Fibroblast of skin of left biceps (primary cell): ENCODE measurements around the gene SLC12A4.
A peak's percentile ranks its signal among the peaks of the same experiment; 100 is the strongest.
"Not testable (repeated sequence)": the region's sequence is repeated elsewhere in the genome, so short reads cannot be mapped to it uniquely, and the experiment has no call there.

Experiments
- DNase-seq, 2 experiments: peaks; one replicate each; pipeline ENCODE4 v3.0.0-alpha.2; 2013; ENCODE audit warnings: low read depth in 2 of 2

SLC12A4 gene

GRCh38 chr16:67926181-67926750 is 42.2 kb downstream of the SLC12A4 start:
- no peak for DNase-seq

GRCh38 chr16:67924140-67924906 is 44.1 kb downstream of the SLC12A4 start:
- DNase-seq = no peak

- no peak for DNase-seq
These were observed 44.9 kb downstream of the SLC12A4 start for GRCh38 chr16:67923414-67924116.

- DNase-seq = no peak
These were observed 45.7 kb downstream of the SLC12A4 start for GRCh38 chr16:67922740-67923139.

GRCh38 chr16:67922221-67922620 is 46.2 kb downstream of the SLC12A4 start:
- no peak for DNase-seq

- DNase-seq = no peak
These were observed 48.7 kb downstream of the SLC12A4 start for GRCh38 chr16:67919622-67920221.

GRCh38 chr16:67917852-67918236 is 50.6 kb downstream of the SLC12A4 start:
- peak in 1 of 2 experiments; percentile 17 for DNase-seq

- DNase-seq = no peak
These were observed 51.1 kb downstream of the SLC12A4 start for GRCh38 chr16:67917140-67917851.

- DNase-seq = no peak
These were observed 52.4 kb downstream of the SLC12A4 start for GRCh38 chr16:67915831-67916723.

GRCh38 chr16:67915496-67915769 is 53.0 kb downstream of the SLC12A4 start:
- DNase-seq = not testable (repeated sequence)

- no peak for DNase-seq
These were observed 53.5 kb downstream of the SLC12A4 start for GRCh38 chr16:67914758-67915495.

GRCh38 chr16:67910158-67910557 is 58.3 kb downstream of the SLC12A4 start:
- no peak for DNase-seq

GRCh38 chr16:67909056-67909742 is 59.2 kb downstream of the SLC12A4 start:
- no peak for DNase-seq

- no peak for DNase-seq
These were observed 60.8 kb downstream of the SLC12A4 start for GRCh38 chr16:67907397-67908180.

- DNase-seq = no peak
These were observed 65.6 kb downstream of the SLC12A4 start for GRCh38 chr16:67902831-67903230.

- no peak for DNase-seq
These were observed 66.7 kb downstream of the SLC12A4 start for GRCh38 chr16:67901734-67902133.

GRCh38 chr16:67897231-67897630 is 71.2 kb downstream of the SLC12A4 start:
- DNase-seq = no peak

- DNase-seq = no peak
These were observed 74.6 kb downstream of the SLC12A4 start for GRCh38 chr16:67893743-67894399.
